SK-N-SH treated with all-trans-retinoic acid at 6 μM for 48 hours (cell line): ENCODE data around the gene MYO16.
"Not testable (repeated sequence)": the region's sequence is repeated elsewhere in the genome, so short reads cannot be mapped to it uniquely, and the experiment has no call there.

Experiments
- ATAC-seq: fragments of 200-7000 bp; cut with Tn5 transposase; 3 replicates; pipeline ENCODE4 v1.9.1; 2020; ENCODE audit warnings: mild to moderate bottlenecking, moderate library complexity
- BACH2 ChIP-seq: fragments of 250-450 bp; sonication (Bioruptor Pico); IDR thresholded peaks from 2 replicates; pipeline ENCODE4 v1.9.0; 2021; ENCODE audit warnings: mild to moderate bottlenecking, borderline replicate concordance
- ESRRG ChIP-seq: fragments of 250-450 bp; sonication (Bioruptor Pico); IDR thresholded peaks from 2 replicates; pipeline ENCODE4 v1.6.1; 2021; ENCODE audit warnings: mild to moderate bottlenecking
- ISL1 ChIP-seq: fragments of 250-450 bp; sonication (Bioruptor Pico); IDR thresholded peaks from 2 replicates; pipeline ENCODE4 v2.1.2; 2022; ENCODE audit warnings: mild to moderate bottlenecking, moderate library complexity
- OSR1 ChIP-seq: fragments of 250-450 bp; sonication (Bioruptor Pico); IDR thresholded peaks from 2 replicates; pipeline ENCODE4 v1.8.0; 2022; ENCODE audit warnings: moderate library complexity, mild to moderate bottlenecking, inconsistent platforms
- PATZ1 ChIP-seq: fragments of 250-450 bp; sonication (Bioruptor Pico); IDR thresholded peaks from 2 replicates; pipeline ENCODE4 v1.8.0; 2020; ENCODE audit warnings: mild to moderate bottlenecking, moderate library complexity, borderline replicate concordance
- PPARA ChIP-seq: fragments of 250-450 bp; sonication (Bioruptor Pico); IDR thresholded peaks from 2 replicates; pipeline ENCODE4 v1.5.0; 2020; ENCODE audit warnings: mild to moderate bottlenecking, borderline replicate concordance
- RARB ChIP-seq: fragments of 250-450 bp; sonication (Bioruptor Pico); IDR thresholded peaks from 2 replicates; pipeline ENCODE4 v1.8.0; 2021; ENCODE audit warnings: mild to moderate bottlenecking, moderate library complexity
- TCF4 ChIP-seq: fragments of 250-450 bp; sonication (Bioruptor Pico); IDR thresholded peaks from 2 replicates; pipeline ENCODE4 v1.8.0; 2021; ENCODE audit warnings: mild to moderate bottlenecking, moderate library complexity, borderline replicate concordance
- TOX ChIP-seq: fragments of 250-450 bp; sonication (Bioruptor Pico); IDR thresholded peaks from 2 replicates; pipeline ENCODE4 v1.8.0; 2021; ENCODE audit warnings: mild to moderate bottlenecking, moderate library complexity, borderline replicate concordance
- TSHZ2 ChIP-seq: fragments of 250-450 bp; sonication (Bioruptor Pico); IDR thresholded peaks from 2 replicates; pipeline ENCODE4 v1.5.0; 2020; ENCODE audit warnings: mild to moderate bottlenecking, moderate library complexity
- ZC3H10 ChIP-seq: fragments of 250-450 bp; sonication (Bioruptor Pico); IDR thresholded peaks from 2 replicates; pipeline ENCODE4 v1.5.1; 2021; ENCODE audit warnings: mild to moderate bottlenecking, moderate library complexity
- ZFP3 ChIP-seq: fragments of 250-450 bp; sonication (Bioruptor Pico); IDR thresholded peaks from 2 replicates; pipeline ENCODE4 v1.5.0; 2020; ENCODE audit warnings: mild to moderate bottlenecking, moderate library complexity
- ZFP30 ChIP-seq: fragments of 450-650 bp; formaldehyde crosslinking; IDR thresholded peaks from 2 replicates; pipeline ENCODE4 v1.5.0; 2022; ENCODE audit warnings: mild to moderate bottlenecking, moderate library complexity

Gene MYO16

GRCh38 chr13:108897955-108898354, 268.5 kb downstream of the MYO16 start (continued):
- TF ChIP-seq PATZ1 (CRISPR knock-in tag) (no peak), RARB (CRISPR knock-in tag) (no peak), TCF4 (no peak), OSR1 (CRISPR knock-in tag) (no peak), ZC3H10 (CRISPR knock-in tag) (no peak), TOX (CRISPR knock-in tag) (no peak), ESRRG (no peak)

- TF ChIP-seq ISL1 (CRISPR knock-in tag): peak; percentile 76
- TF ChIP-seq ZFP30 (CRISPR knock-in tag): no peak
- no peak for TF ChIP-seq PPARA (CRISPR knock-in tag)
- no peak for TF ChIP-seq PATZ1 (CRISPR knock-in tag)
- TF ChIP-seq BACH2 (CRISPR knock-in tag): no peak
- ATAC-seq: peak; percentile 40; the same call in 1 of the 3 replicates
Observed at GRCh38 chr13:108902405-108903155, 273.2 kb downstream of the MYO16 start.

- peak; percentile 62; the same call in 2 of the 3 replicates for ATAC-seq
- TF ChIP-seq RARB (CRISPR knock-in tag): no peak
- no peak for TF ChIP-seq PPARA (CRISPR knock-in tag)
- TF ChIP-seq ISL1 (CRISPR knock-in tag): peak; percentile 91
- 0 out of 2 replicates have a peak, but pooled peaks have one; percentile 11 for TF ChIP-seq TOX (CRISPR knock-in tag)
- TF ChIP-seq TSHZ2: no peak
- TF ChIP-seq BACH2 (CRISPR knock-in tag): no peak
- TF ChIP-seq ZFP3 (CRISPR knock-in tag): no peak
- no peak for TF ChIP-seq OSR1 (CRISPR knock-in tag)
- TF ChIP-seq PATZ1 (CRISPR knock-in tag): no peak
Observed at GRCh38 chr13:108903613-108904012, 274.2 kb downstream of the MYO16 start.

GRCh38 chr13:108911807-108912206, 282.4 kb downstream of the MYO16 start:
- no peak for TF ChIP-seq TSHZ2
- no peak for ATAC-seq

- ATAC-seq: not testable (repeated sequence)
Observed at GRCh38 chr13:108913731-108914130, 284.3 kb downstream of the MYO16 start.
